ENCODE measurements around the gene STAT5B. TPM values are rescaled to one million over a fixed set of nuclear protein-coding genes. Genes with fewer than 3 reads are reported as not detected.
A peak's percentile ranks its signal among the peaks of the same experiment; 100 is the strongest.

The STAT5B gene
- total and polyA plus RNA-seq, 9 of the 15 experiments (the other 6 are each of a cell fraction or from before 2014, with no cell fraction given), result 20.8 to 176 (median 92.4) TPM

DNA sequence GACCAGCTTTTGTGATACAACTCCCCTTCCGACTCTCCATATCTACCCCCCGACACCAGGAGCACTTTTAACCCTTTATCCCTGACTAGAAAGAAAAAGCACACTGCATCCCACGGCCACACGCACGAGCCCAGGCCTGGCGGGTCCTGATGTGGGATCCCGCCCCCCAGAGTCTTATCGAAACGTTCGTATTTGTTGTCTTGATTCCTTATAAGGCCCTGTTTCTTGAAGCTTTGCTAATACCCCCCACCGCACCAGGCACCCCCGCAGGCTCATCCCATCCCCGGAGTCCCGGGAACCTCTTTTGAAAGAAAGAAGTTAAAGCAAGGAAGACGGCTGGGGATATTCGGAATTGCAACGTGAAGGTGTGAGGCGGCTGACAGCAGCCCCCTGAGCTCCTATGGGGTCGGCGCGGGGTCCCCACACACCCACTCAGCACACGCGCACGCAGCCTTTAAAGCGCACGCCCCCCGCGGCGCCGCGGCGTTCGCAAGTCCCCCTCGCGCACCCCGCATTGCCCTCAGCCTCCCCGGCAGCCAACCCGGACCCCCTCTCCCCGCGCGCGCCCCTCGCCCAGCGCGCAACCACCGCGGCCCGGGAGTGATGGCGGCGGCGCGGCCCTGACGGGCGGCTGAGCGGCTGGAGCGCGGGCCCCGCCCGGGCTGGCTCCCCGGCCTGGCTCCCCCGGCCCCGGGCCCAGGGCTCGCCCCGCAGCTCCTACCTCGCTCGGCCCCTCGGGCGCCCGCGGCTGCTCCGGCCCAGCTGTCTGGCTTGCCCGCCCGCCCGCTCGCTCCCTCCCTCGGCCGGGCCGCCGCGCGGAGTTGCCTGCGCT lies 448 bp downstream of the STAT5B start (continued):
- TF ChIP-seq, protein P1, sequence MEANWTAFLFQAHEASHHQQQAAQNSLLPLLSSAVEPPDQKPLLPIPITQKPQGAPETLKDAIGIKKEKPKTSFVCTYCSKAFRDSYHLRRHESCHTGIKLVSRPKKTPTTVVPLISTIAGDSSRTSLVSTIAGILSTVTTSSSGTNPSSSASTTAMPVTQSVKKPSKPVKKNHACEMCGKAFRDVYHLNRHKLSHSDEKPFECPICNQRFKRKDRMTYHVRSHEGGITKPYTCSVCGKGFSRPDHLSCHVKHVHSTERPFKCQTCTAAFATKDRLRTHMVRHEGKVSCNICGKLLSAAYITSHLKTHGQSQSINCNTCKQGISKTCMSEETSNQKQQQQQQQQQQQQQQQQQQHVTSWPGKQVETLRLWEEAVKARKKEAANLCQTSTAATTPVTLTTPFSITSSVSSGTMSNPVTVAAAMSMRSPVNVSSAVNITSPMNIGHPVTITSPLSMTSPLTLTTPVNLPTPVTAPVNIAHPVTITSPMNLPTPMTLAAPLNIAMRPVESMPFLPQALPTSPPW (CRISPR knock-in tag; IDR thresholded peaks at IDR 0.05), result peak; percentile 70
- TF ChIP-seq, protein P2, sequence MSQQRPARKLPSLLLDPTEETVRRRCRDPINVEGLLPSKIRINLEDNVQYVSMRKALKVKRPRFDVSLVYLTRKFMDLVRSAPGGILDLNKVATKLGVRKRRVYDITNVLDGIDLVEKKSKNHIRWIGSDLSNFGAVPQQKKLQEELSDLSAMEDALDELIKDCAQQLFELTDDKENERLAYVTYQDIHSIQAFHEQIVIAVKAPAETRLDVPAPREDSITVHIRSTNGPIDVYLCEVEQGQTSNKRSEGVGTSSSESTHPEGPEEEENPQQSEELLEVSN (IDR thresholded peaks at IDR 0.05; ENCODE audit: borderline replicate concordance in 1 of 2, extremely low read depth in 1 of 2, insufficient read depth in 1 of 2, insufficient read length in 1 of 2, low read depth in 1 of 2, low read length in 1 of 2, poor library complexity in 1 of 2, severe bottlenecking in 1 of 2), result peak in 1 of 2 experiments; percentile 20
- TF ChIP-seq BHLHE40 (IDR thresholded peaks at IDR 0.05; ENCODE audit: low read length) (peak; percentile 56; the same call in 1 of the 2 replicates), TSC22D4 (tag; IDR thresholded peaks at IDR 0.05) (no peak), ELF1 (tag; IDR thresholded peaks at IDR 0.05) (no peak), CBFB (CRISPR knock-in tag; IDR thresholded peaks at IDR 0.05) (no peak), PHB (CRISPR knock-in tag; IDR thresholded peaks at IDR 0.05) (no peak), TAF1 (IDR thresholded peaks at IDR 0.05; ENCODE audit: control insufficient read depth, extremely low read depth, insufficient read depth, low read length, severe bottlenecking) (peak; percentile 80)
- TF ChIP-seq, protein P3, sequence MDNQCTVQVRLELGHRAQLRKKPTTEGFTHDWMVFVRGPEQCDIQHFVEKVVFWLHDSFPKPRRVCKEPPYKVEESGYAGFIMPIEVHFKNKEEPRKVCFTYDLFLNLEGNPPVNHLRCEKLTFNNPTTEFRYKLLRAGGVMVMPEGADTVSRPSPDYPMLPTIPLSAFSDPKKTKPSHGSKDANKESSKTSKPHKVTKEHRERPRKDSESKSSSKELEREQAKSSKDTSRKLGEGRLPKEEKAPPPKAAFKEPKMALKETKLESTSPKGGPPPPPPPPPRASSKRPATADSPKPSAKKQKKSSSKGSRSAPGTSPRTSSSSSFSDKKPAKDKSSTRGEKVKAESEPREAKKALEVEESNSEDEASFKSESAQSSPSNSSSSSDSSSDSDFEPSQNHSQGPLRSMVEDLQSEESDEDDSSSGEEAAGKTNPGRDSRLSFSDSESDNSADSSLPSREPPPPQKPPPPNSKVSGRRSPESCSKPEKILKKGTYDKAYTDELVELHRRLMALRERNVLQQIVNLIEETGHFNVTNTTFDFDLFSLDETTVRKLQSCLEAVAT (IDR thresholded peaks at IDR 0.05), result peak in 1 of 2 experiments; percentile 96; a peak in 1 of 4 replicates
- TF ChIP-seq, protein P4, sequence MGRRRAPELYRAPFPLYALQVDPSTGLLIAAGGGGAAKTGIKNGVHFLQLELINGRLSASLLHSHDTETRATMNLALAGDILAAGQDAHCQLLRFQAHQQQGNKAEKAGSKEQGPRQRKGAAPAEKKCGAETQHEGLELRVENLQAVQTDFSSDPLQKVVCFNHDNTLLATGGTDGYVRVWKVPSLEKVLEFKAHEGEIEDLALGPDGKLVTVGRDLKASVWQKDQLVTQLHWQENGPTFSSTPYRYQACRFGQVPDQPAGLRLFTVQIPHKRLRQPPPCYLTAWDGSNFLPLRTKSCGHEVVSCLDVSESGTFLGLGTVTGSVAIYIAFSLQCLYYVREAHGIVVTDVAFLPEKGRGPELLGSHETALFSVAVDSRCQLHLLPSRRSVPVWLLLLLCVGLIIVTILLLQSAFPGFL (CRISPR knock-in tag; IDR thresholded peaks at IDR 0.05), result 0 out of 2 replicates have a peak, but pooled peaks have one; percentile 48

Data from K562 (cell line).